K562 (cell line): Measurements from ENCODE around the gene BLM.

Experiments used
- ARNT ChIP-seq, 2 experiments: fragments of 450-650 bp; IDR thresholded peaks; 2 replicates each; pipeline ENCODE4 v1.6.1; 2016; ENCODE audit warnings: mild to moderate bottlenecking in 1 of 2
- BACH1 ChIP-seq: fragments of 200-800 bp; sonication (Bioruptor generic); IDR thresholded peaks from 2 replicates; pipeline ENCODE4 v1.6.1; 2016; ENCODE audit warnings: missing genetic modification characterization, missing compliant biosample characterization
- CTCF ChIP-seq, 3 experiments: IDR thresholded peaks in 2 of 3; conservative IDR thresholded peaks in 1 of 3; 2 replicates each; pipeline ENCODE4 v1.5.1; 2011 to 2012; ENCODE audit warnings: low read length in 3 of 3, mild to moderate bottlenecking in 3 of 3, control low read depth in 2 of 3, improper control_type of control experiment in 1 of 3, inconsistent platforms in 1 of 3, low read depth in 1 of 3, mixed read lengths in 1 of 3, moderate library complexity in 1 of 3; ENCODE audit not compliant: insufficient read depth in 2 of 3
- MAFG ChIP-seq: fragments of 450-650 bp; conservative IDR thresholded peaks from 2 replicates; pipeline ENCODE4 v1.6.1; 2016; ENCODE audit warnings: missing genetic modification characterization, missing compliant biosample characterization
- NR3C1 ChIP-seq: sonication (generic); formaldehyde crosslinking; IDR thresholded peaks from 2 replicates; pipeline ENCODE4 v1.8.1; 2022; ENCODE audit warnings: missing genetic modification reagents
- POLR2A ChIP-seq: fragments of 450-650 bp; conservative IDR thresholded peaks from 2 replicates; pipeline ENCODE4 v1.6.1; 2016
- RFX1 ChIP-seq: fragments of 450-650 bp; IDR thresholded peaks from 2 replicates; pipeline ENCODE4 v1.6.1; 2016; ENCODE audit warnings: mild to moderate bottlenecking, moderate library complexity
- ZNF561 ChIP-seq: fragments of 450-650 bp; formaldehyde crosslinking; conservative IDR thresholded peaks from 2 replicates; pipeline ENCODE4 v1.4.0; 2020; ENCODE audit warnings: mild to moderate bottlenecking, moderate library complexity
- ZNF668 ChIP-seq: fragments of 250-450 bp; sonication (Bioruptor Pico); IDR thresholded peaks from 2 replicates; pipeline ENCODE4 v1.8.0; 2022; ENCODE audit warnings: mild to moderate bottlenecking, inconsistent platforms
- ZSCAN29 ChIP-seq: fragments of 450-650 bp; IDR thresholded peaks from 2 replicates; pipeline ENCODE4 v1.6.1; 2017
- TF ChIP-seq, protein P1 (sequence below): sonication (generic); formaldehyde crosslinking; IDR thresholded peaks from 2 replicates; pipeline ENCODE4 v1.8.0; 2023; ENCODE audit warnings: mild to moderate bottlenecking, missing genetic modification reagents
- TF ChIP-seq, protein P2 (sequence below): sonication (generic); formaldehyde crosslinking; IDR thresholded peaks from 2 replicates; pipeline ENCODE4 v1.9.0; 2022; ENCODE audit warnings: mild to moderate bottlenecking, missing genetic modification reagents

DNA sequence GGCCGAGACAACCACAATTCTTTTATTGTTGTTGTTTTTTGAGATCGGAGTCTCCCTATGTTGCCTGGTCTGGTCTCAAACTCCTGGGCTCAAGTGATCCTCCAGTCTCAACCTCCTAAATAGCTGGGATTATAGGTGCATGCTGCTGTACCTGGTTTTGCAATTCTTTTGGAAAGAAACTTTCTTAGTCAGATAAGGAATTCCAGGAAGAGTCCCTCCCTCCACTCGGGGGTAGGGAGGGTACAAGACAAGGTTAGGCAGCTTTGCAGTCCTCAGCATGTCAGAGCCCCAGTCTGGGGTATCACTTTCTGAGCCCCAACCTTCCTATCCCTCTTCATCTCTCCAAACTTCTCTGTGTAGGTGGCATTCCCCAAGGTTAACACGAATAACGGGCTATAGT, 117.5 kb downstream of the BLM start:
- TF ChIP-seq ARNT (IDR thresholded peaks at IDR 0.05) (no peak), ZNF668 (CRISPR knock-in tag) (no peak), CTCF (IDR thresholded peaks at IDR 0.05 in 2 of 3, conservative IDR thresholded peaks at IDR 0.05 in 1 of 3; ENCODE audit: insufficient read depth in 2 of 3, low read depth in 1 of 3, low read length in 3 of 3) (no peak), ZSCAN29 (no peak), RFX1 (no peak), NR3C1 (CRISPR knock-in tag) (no peak), MAFG (tag) (no peak), BACH1 (tag) (no peak), ZNF561 (no peak), POLR2A (no peak)
- TF ChIP-seq, protein P1, sequence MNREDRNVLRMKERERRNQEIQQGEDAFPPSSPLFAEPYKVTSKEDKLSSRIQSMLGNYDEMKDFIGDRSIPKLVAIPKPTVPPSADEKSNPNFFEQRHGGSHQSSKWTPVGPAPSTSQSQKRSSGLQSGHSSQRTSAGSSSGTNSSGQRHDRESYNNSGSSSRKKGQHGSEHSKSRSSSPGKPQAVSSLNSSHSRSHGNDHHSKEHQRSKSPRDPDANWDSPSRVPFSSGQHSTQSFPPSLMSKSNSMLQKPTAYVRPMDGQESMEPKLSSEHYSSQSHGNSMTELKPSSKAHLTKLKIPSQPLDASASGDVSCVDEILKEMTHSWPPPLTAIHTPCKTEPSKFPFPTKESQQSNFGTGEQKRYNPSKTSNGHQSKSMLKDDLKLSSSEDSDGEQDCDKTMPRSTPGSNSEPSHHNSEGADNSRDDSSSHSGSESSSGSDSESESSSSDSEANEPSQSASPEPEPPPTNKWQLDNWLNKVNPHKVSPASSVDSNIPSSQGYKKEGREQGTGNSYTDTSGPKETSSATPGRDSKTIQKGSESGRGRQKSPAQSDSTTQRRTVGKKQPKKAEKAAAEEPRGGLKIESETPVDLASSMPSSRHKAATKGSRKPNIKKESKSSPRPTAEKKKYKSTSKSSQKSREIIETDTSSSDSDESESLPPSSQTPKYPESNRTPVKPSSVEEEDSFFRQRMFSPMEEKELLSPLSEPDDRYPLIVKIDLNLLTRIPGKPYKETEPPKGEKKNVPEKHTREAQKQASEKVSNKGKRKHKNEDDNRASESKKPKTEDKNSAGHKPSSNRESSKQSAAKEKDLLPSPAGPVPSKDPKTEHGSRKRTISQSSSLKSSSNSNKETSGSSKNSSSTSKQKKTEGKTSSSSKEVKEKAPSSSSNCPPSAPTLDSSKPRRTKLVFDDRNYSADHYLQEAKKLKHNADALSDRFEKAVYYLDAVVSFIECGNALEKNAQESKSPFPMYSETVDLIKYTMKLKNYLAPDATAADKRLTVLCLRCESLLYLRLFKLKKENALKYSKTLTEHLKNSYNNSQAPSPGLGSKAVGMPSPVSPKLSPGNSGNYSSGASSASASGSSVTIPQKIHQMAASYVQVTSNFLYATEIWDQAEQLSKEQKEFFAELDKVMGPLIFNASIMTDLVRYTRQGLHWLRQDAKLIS (CRISPR knock-in tag): no peak
- TF ChIP-seq, protein P2, sequence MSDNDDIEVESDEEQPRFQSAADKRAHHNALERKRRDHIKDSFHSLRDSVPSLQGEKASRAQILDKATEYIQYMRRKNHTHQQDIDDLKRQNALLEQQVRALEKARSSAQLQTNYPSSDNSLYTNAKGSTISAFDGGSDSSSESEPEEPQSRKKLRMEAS (CRISPR knock-in tag): no peak
